ENCODE results near the gene FUT6.

- TF ChIP-seq CTCF (IDR thresholded peaks at IDR 0.05; ENCODE audit: low read length) (no peak), EZH2 (IDR thresholded peaks at IDR 0.05; ENCODE audit: borderline replicate concordance, low read length) (no peak)
Observed at GRCh38 chr19:5795382-5795919, 44.1 kb downstream of the FUT6 start.
